Measurements from ENCODE around the gene DNASE2.

Gene DNASE2, protein sequence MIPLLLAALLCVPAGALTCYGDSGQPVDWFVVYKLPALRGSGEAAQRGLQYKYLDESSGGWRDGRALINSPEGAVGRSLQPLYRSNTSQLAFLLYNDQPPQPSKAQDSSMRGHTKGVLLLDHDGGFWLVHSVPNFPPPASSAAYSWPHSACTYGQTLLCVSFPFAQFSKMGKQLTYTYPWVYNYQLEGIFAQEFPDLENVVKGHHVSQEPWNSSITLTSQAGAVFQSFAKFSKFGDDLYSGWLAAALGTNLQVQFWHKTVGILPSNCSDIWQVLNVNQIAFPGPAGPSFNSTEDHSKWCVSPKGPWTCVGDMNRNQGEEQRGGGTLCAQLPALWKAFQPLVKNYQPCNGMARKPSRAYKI

DNA sequence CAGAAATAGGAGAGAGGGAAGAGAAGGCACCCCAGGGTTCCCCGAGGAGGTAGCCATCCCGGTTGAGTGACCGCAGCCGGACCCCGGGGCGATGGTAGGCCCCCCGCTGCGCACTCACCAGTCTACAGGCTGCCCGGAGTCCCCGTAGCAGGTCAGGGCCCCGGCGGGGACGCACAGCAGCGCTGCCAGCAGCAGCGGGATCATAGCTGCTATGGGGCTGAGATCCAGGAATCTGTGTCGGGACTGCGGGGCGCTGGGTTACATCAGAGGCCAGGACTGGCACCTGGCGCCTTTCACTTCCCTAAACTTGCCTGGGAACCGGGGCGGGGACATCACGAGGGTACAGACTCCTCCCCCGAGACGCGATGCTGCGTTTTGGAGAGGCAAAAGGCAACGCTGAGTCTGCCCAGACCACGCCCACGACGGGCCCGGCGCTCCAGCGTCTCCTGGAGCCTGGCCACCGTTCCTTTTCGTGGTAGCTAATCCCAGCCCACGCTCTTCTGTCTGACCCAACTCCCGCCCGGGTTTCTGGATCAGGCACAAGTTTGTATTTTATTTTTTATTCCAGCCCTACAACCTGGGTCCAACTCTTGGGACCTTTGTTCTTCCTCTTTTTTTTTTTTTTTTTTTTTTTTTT is at the start of gene DNASE2:
DNASE2 (minus strand) TSS at position 278 of the 637 bp plus-strand sequence; CDS start at position 204, 74 bp downstream.
- no peak for TF ChIP-seq FOXM1 (IDR thresholded peaks at IDR 0.05; ENCODE audit: borderline replicate concordance, low read depth)
- TF ChIP-seq, protein P1, sequence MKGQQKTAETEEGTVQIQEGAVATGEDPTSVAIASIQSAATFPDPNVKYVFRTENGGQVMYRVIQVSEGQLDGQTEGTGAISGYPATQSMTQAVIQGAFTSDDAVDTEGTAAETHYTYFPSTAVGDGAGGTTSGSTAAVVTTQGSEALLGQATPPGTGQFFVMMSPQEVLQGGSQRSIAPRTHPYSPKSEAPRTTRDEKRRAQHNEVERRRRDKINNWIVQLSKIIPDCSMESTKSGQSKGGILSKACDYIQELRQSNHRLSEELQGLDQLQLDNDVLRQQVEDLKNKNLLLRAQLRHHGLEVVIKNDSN (IDR thresholded peaks at IDR 0.05) = peak; percentile 67
- TF ChIP-seq NFIC (IDR thresholded peaks at IDR 0.05) = peak; percentile 38; the same call in 1 of the 2 replicates
- no peak for TF ChIP-seq ZBTB7A (IDR thresholded peaks at IDR 0.05; ENCODE audit: low read depth)
- TF ChIP-seq EP300 (IDR thresholded peaks at IDR 0.05; ENCODE audit: borderline replicate concordance) = peak; percentile 40; the same call in 1 of the 2 replicates
- peak; percentile 45; the same call in 1 of the 2 replicates for TF ChIP-seq TAF1 (IDR thresholded peaks at IDR 0.05; ENCODE audit: low read depth)
- TF ChIP-seq RAD21 (IDR thresholded peaks at IDR 0.05; ENCODE audit: low read depth) = no peak
- TF ChIP-seq CEBPB (IDR thresholded peaks at IDR 0.05) = peak; percentile 61; the same call in 1 of the 2 replicates
- TF ChIP-seq YY1 (IDR thresholded peaks at IDR 0.05; ENCODE audit: low read depth) = no peak
- TF ChIP-seq TCF12 (IDR thresholded peaks at IDR 0.05; ENCODE audit: low read depth) = peak; percentile 73; the same call in 1 of the 2 replicates
- no peak for TF ChIP-seq EGR1 (IDR thresholded peaks at IDR 0.05)
- TF ChIP-seq, protein P2, sequence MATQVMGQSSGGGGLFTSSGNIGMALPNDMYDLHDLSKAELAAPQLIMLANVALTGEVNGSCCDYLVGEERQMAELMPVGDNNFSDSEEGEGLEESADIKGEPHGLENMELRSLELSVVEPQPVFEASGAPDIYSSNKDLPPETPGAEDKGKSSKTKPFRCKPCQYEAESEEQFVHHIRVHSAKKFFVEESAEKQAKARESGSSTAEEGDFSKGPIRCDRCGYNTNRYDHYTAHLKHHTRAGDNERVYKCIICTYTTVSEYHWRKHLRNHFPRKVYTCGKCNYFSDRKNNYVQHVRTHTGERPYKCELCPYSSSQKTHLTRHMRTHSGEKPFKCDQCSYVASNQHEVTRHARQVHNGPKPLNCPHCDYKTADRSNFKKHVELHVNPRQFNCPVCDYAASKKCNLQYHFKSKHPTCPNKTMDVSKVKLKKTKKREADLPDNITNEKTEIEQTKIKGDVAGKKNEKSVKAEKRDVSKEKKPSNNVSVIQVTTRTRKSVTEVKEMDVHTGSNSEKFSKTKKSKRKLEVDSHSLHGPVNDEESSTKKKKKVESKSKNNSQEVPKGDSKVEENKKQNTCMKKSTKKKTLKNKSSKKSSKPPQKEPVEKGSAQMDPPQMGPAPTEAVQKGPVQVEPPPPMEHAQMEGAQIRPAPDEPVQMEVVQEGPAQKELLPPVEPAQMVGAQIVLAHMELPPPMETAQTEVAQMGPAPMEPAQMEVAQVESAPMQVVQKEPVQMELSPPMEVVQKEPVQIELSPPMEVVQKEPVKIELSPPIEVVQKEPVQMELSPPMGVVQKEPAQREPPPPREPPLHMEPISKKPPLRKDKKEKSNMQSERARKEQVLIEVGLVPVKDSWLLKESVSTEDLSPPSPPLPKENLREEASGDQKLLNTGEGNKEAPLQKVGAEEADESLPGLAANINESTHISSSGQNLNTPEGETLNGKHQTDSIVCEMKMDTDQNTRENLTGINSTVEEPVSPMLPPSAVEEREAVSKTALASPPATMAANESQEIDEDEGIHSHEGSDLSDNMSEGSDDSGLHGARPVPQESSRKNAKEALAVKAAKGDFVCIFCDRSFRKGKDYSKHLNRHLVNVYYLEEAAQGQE (IDR thresholded peaks at IDR 0.05; ENCODE audit: low read depth) = no peak
- peak; percentile 21; the same call in 1 of the 2 replicates for TF ChIP-seq CREB1 (IDR thresholded peaks at IDR 0.05; ENCODE audit: low read depth)
- no peak for TF ChIP-seq TEAD4 (IDR thresholded peaks at IDR 0.05)
- TF ChIP-seq, protein P3, sequence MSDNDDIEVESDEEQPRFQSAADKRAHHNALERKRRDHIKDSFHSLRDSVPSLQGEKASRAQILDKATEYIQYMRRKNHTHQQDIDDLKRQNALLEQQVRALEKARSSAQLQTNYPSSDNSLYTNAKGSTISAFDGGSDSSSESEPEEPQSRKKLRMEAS (IDR thresholded peaks at IDR 0.05) = peak; percentile 33; the same call in 1 of the 2 replicates

DNA sequence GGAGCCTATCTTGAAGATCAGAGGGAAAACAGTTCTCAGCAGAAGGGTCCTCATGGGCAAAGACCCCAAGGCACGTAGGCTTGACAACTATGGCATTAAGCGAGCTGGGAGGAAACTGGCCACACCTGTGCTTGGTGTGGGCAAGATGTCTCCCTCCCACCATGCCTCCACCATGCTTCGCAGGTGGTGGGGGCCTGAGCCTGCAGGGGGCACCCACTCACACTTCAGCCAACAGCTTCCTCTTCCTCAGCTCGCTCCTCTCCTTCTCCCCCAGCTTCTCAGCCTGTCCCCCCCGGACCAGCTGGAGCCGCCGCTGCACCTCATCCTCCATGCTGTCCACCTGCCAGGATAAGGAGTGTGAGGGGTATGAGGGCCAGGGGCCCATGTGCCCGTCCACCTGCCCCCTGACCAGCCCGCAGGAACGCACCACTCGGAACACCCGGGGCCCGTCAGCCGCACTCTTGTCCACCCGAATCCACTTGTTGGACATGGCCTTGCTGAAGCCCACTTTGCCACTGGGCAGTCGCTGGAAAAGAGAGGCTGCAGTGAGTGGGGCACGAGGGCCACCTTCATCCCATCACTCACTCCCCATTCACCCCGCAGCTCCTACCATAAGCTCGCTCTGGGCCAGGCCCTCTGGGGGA is 48.9 kb upstream of the DNASE2 start:
- TF ChIP-seq YY1 (IDR thresholded peaks at IDR 0.05; ENCODE audit: low read depth) (no peak), EGR1 (IDR thresholded peaks at IDR 0.05) (no peak), EP300 (IDR thresholded peaks at IDR 0.05; ENCODE audit: borderline replicate concordance) (no peak), RAD21 (IDR thresholded peaks at IDR 0.05; ENCODE audit: low read depth) (no peak), NFIC (IDR thresholded peaks at IDR 0.05) (no peak), TCF12 (IDR thresholded peaks at IDR 0.05; ENCODE audit: low read depth) (no peak), TEAD4 (IDR thresholded peaks at IDR 0.05) (no peak), TAF1 (IDR thresholded peaks at IDR 0.05; ENCODE audit: low read depth) (no peak), CREB1 (IDR thresholded peaks at IDR 0.05; ENCODE audit: low read depth) (no peak), ZBTB7A (IDR thresholded peaks at IDR 0.05; ENCODE audit: low read depth) (no peak)
- TF ChIP-seq, protein P1 (IDR thresholded peaks at IDR 0.05) = no peak
- TF ChIP-seq, protein P2 (IDR thresholded peaks at IDR 0.05; ENCODE audit: low read depth) = no peak

DNA sequence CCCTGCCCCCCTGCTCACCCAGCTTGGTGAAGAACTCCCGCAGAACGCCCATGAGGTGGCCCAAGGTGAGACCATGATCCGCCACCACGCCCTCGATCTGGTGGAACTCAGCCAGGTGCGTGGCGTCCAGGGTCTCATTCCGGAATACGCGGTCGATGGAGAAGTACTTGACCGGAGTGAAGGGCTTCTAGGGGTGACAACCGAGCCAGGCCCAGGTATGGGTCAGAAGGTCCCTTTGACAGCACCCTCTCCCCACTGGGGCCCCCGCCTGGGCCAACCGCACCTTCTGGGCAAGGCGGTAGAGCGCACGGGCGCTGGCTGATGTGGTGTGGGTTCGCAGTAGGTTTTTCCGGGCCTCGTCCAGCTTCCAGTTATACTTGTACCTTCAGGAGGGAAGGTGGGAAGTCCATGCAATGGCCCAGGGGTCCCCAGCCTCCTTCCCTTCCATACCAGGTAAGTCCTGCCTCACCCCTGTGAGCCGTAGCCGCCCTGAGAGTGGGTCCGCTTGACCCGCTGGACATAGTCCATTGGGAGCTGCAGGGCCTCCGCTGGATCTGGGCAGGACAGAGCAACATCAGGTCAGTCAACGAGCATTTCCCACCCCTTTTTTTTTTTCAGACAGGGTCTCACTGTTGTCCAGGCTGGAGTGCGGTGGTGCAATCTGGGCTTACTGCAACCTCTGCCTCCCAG is 43.5 kb upstream of the DNASE2 start:
- TF ChIP-seq YY1 (IDR thresholded peaks at IDR 0.05; ENCODE audit: low read depth) = no peak
- TF ChIP-seq TEAD4 (IDR thresholded peaks at IDR 0.05) = no peak
- no peak for TF ChIP-seq TCF12 (IDR thresholded peaks at IDR 0.05; ENCODE audit: low read depth)
- TF ChIP-seq TAF1 (IDR thresholded peaks at IDR 0.05; ENCODE audit: low read depth) = no peak
- no peak for TF ChIP-seq CEBPB (IDR thresholded peaks at IDR 0.05)
- no peak for TF ChIP-seq NFIC (IDR thresholded peaks at IDR 0.05)
- TF ChIP-seq, protein P2 (IDR thresholded peaks at IDR 0.05; ENCODE audit: low read depth) = no peak
- TF ChIP-seq EGR1 (IDR thresholded peaks at IDR 0.05) = no peak
- TF ChIP-seq CREB1 (IDR thresholded peaks at IDR 0.05; ENCODE audit: low read depth) = no peak
- no peak for TF ChIP-seq RAD21 (IDR thresholded peaks at IDR 0.05; ENCODE audit: low read depth)
- no peak for TF ChIP-seq FOXM1 (IDR thresholded peaks at IDR 0.05; ENCODE audit: borderline replicate concordance, low read depth)
- no peak for TF ChIP-seq EP300 (IDR thresholded peaks at IDR 0.05; ENCODE audit: borderline replicate concordance)
- TF ChIP-seq, protein P3 (IDR thresholded peaks at IDR 0.05) = no peak
